Naive B cell (primary cell): ENCODE data around the gene XYLT1. TPM values are rescaled to one million over a fixed set of nuclear protein-coding genes. Genes with fewer than 3 reads are reported as not detected.
A peak's percentile ranks its signal among the peaks of the same experiment; 100 is the strongest.
"Not testable (repeated sequence)": the region's sequence is repeated elsewhere in the genome, so short reads cannot be mapped to it uniquely, and the experiment has no call there.

ENCODE experiments used
- ATAC-seq, 2 donors: fragments of 150-1000 bp; cut with Tn5 transposase; 2 replicates each; pipeline ENCODE4 v1.10.0; 2021; ENCODE audit warnings: low read depth in 2 of 2, mild to moderate bottlenecking in 2 of 2, moderate library complexity in 2 of 2
- DNase-seq: peaks from one replicate; pipeline ENCODE4 v3.0.0; 2022
- H3K27ac Mint-ChIP-seq, 6 donors: one replicate each; pipeline ENCODE4 v1.8.0; 2020 to 2022; ENCODE audit warnings: mild to moderate bottlenecking in 6 of 6, mixed read lengths in 6 of 6, moderate library complexity in 5 of 6, inconsistent platforms in 2 of 6
- H3K27me3 Mint-ChIP-seq, 3 donors: one replicate each; pipeline ENCODE4 v1.8.0; 2021 to 2022; ENCODE audit warnings: mixed read lengths in 3 of 3, mild to moderate bottlenecking in 1 of 3
- H3K36me3 Mint-ChIP-seq, 2 donors: one replicate each; pipeline ENCODE4 v1.8.0; 2020 to 2022; ENCODE audit warnings: mixed read lengths in 2 of 2, inconsistent platforms in 1 of 2, mild to moderate bottlenecking in 1 of 2
- H3K4me1 Mint-ChIP-seq, 3 donors: one replicate each; pipeline ENCODE4 v1.8.0; 2020 to 2022; ENCODE audit warnings: mixed read lengths in 3 of 3, inconsistent platforms in 1 of 3, mild to moderate bottlenecking in 1 of 3, moderate library complexity in 1 of 3
- H3K4me3 Mint-ChIP-seq, 8 donors: one replicate each; pipeline ENCODE4 v1.8.0; 2020 to 2022; ENCODE audit warnings: mild to moderate bottlenecking in 8 of 8, mixed read lengths in 8 of 8, moderate library complexity in 8 of 8, inconsistent platforms in 2 of 8
- H3K9me3 Mint-ChIP-seq, 7 donors: one replicate each; pipeline ENCODE4 v1.8.0; 2020 to 2022; ENCODE audit warnings: mixed read lengths in 7 of 7, mild to moderate bottlenecking in 5 of 7, inconsistent platforms in 2 of 7, moderate library complexity in 1 of 7
- polyA plus RNA-seq, 6 donors: library from polyadenylated mRNA; unstranded; fragments of 300-500 nt; fragmentation: Illumina TruSeq; gene quantifications; one replicate each; pipeline ENCODE4 v1.2.3, GENCODE V29; 2021; ENCODE audit warnings: low read depth in 6 of 6

The XYLT1 gene
- polyA plus RNA-seq, 6 donors from 2014 or later = 1.7 to 8.7 (median 3.9) TPM

GRCh38 chr16:17313793-17314547 is 156.8 kb downstream of the XYLT1 start:
- peak overlapping the region in 4 of 6 donors; percentile 19 to 85 (median 70) for H3K27ac Mint-ChIP-seq
- H3K4me3 Mint-ChIP-seq = peak overlapping the region in 1 of 8 donors; percentile 4
- H3K9me3 Mint-ChIP-seq = peaks cover 0 to 22% (median 8%) of the 10 kb centered on the region in 7 donors

GRCh38 chr16:17313085-17313611 is 157.6 kb downstream of the XYLT1 start:
- Mint-ChIP-seq H3K27ac (peak overlapping the region in 4 of 6 donors; percentile 48 to 89 (median 73)), H3K36me3 (peaks cover 0 to 27% of the 10 kb centered on the region in 2 donors), H3K9me3 (peaks cover 0 to 23% (median 8%) of the 10 kb centered on the region in 7 donors), H3K4me1 (peaks cover 45 to 74% (median 68%) of the 10 kb centered on the region in 3 donors), H3K27me3 (no peaks in the 10 kb centered on the region), H3K4me3 (peak overlapping the region in 2 of 8 donors; percentile 3 to 29)
- ATAC-seq = no peak
- DNase-seq = no peak

More at GRCh38 chr16:17313793-17314547, 156.8 kb downstream of the XYLT1 start:
- Mint-ChIP-seq H3K27me3 (no peaks in the 10 kb centered on the region), H3K4me1 (peaks cover 48 to 76% (median 69%) of the 10 kb centered on the region in 3 donors), H3K36me3 (peaks cover 0 to 23% of the 10 kb centered on the region in 2 donors)
- ATAC-seq (no peak), DNase-seq (no peak)

- Mint-ChIP-seq H3K36me3 (peaks cover 0 to 27% of the 10 kb centered on the region in 2 donors), H3K27ac (peak overlapping the region in 5 of 6 donors; percentile 47 to 95 (median 89)), H3K4me3 (peak overlapping the region in 4 of 8 donors; percentile 3 to 85 (median 68)), H3K4me1 (peaks cover 40 to 77% (median 66%) of the 10 kb centered on the region in 3 donors), H3K27me3 (no peaks in the 10 kb centered on the region), H3K9me3 (peaks cover 0 to 22% (median 8%) of the 10 kb centered on the region in 7 donors)
- ATAC-seq = peak in 1 of 2 donors; percentile 88
- no peak for DNase-seq
These were observed 158.6 kb downstream of the XYLT1 start for GRCh38 chr16:17312094-17312710.

GRCh38 chr16:17311333-17312093 is 159.2 kb downstream of the XYLT1 start:
- H3K9me3 Mint-ChIP-seq = peaks cover 0 to 22% (median 8%) of the 10 kb centered on the region in 7 donors
- ATAC-seq (peak in 1 of 2 donors; percentile 56), DNase-seq (no peak)
- peaks cover 35 to 77% (median 62%) of the 10 kb centered on the region in 3 donors for H3K4me1 Mint-ChIP-seq
- peaks cover 0 to 27% of the 10 kb centered on the region in 2 donors for H3K36me3 Mint-ChIP-seq
- H3K4me3 Mint-ChIP-seq = peak overlapping the region in 5 of 8 donors; percentile 3 to 85 (median 64)
- H3K27ac Mint-ChIP-seq = peak overlapping the region; percentile 47 to 95 (median 75)
- H3K27me3 Mint-ChIP-seq = no peaks in the 10 kb centered on the region

- Mint-ChIP-seq H3K27me3 (no peaks in the 10 kb centered on the region), H3K27ac (peak overlapping the region in 2 of 6 donors; percentile 24 to 82), H3K36me3 (peaks cover 0 to 27% of the 10 kb centered on the region in 2 donors), H3K4me1 (peaks cover 30 to 75% (median 61%) of the 10 kb centered on the region in 3 donors), H3K4me3 (no peak overlapping the region), H3K9me3 (peaks cover 0 to 21% (median 7%) of the 10 kb centered on the region in 7 donors)
- DNase-seq (no peak), ATAC-seq (no peak)
These were observed 161.2 kb downstream of the XYLT1 start for GRCh38 chr16:17309510-17309909.

- DNase-seq = no peak
- no peak for ATAC-seq
- H3K9me3 Mint-ChIP-seq = peaks cover 0 to 20% (median 7%) of the 10 kb centered on the region in 7 donors
- peak overlapping the region in 2 of 6 donors; percentile 42 to 77 for H3K27ac Mint-ChIP-seq
- peaks cover 37 to 75% (median 64%) of the 10 kb centered on the region in 3 donors for H3K4me1 Mint-ChIP-seq
- H3K27me3 Mint-ChIP-seq = no peaks in the 10 kb centered on the region
- no peak overlapping the region for H3K4me3 Mint-ChIP-seq
- H3K36me3 Mint-ChIP-seq = peaks cover 0 to 27% of the 10 kb centered on the region in 2 donors
These were observed 162.6 kb downstream of the XYLT1 start for GRCh38 chr16:17308186-17308585.

GRCh38 chr16:17307504-17307903 is 163.3 kb downstream of the XYLT1 start:
- peaks cover 44 to 78% (median 71%) of the 10 kb centered on the region in 3 donors for H3K4me1 Mint-ChIP-seq
- ATAC-seq = no peak
- H3K36me3 Mint-ChIP-seq = peaks cover 0 to 27% of the 10 kb centered on the region in 2 donors
- no peaks in the 10 kb centered on the region for H3K27me3 Mint-ChIP-seq
- DNase-seq = no peak
- H3K27ac Mint-ChIP-seq = peak overlapping the region in 2 of 6 donors; percentile 38 to 57
- peaks cover 0 to 20% (median 8%) of the 10 kb centered on the region in 7 donors for H3K9me3 Mint-ChIP-seq
- no peak overlapping the region for H3K4me3 Mint-ChIP-seq

GRCh38 chr16:17306745-17307144 is 164.0 kb downstream of the XYLT1 start:
- peak overlapping the region in 1 of 6 donors; percentile 10 for H3K27ac Mint-ChIP-seq
- ATAC-seq = no peak
- peaks cover 0 to 22% of the 10 kb centered on the region in 2 donors for H3K36me3 Mint-ChIP-seq
- peaks cover 0 to 16% (median 7%) of the 10 kb centered on the region in 7 donors for H3K9me3 Mint-ChIP-seq
- DNase-seq = no peak
- peaks cover 43 to 80% (median 72%) of the 10 kb centered on the region in 3 donors for H3K4me1 Mint-ChIP-seq
- H3K27me3 Mint-ChIP-seq = no peaks in the 10 kb centered on the region
- no peak overlapping the region for H3K4me3 Mint-ChIP-seq

- H3K36me3 Mint-ChIP-seq = peaks cover 0 to 17% of the 10 kb centered on the region in 2 donors
- H3K4me3 Mint-ChIP-seq = peak overlapping the region in 2 of 8 donors; percentile 31 to 67
- not testable (repeated sequence) for DNase-seq, ATAC-seq, H3K27me3 Mint-ChIP-seq
- peaks cover 42 to 83% (median 72%) of the 10 kb centered on the region in 3 donors for H3K4me1 Mint-ChIP-seq
- H3K9me3 Mint-ChIP-seq = peaks cover 0 to 11% (median 4%) of the 10 kb centered on the region in 7 donors
- peak overlapping the region in 4 of 6 donors; percentile 21 to 97 (median 65) for H3K27ac Mint-ChIP-seq
These were observed 164.5 kb downstream of the XYLT1 start for GRCh38 chr16:17306211-17306610.

GRCh38 chr16:17305694-17306093 is 165.1 kb downstream of the XYLT1 start:
- DNase-seq (peak; percentile 12), ATAC-seq (no peak)
- Mint-ChIP-seq H3K4me3 (peak overlapping the region in 3 of 8 donors; percentile 8 to 67 (median 31)), H3K27me3 (no peaks in the 10 kb centered on the region), H3K27ac (peak overlapping the region; percentile 15 to 97 (median 54)), H3K36me3 (peaks cover 0 to 12% of the 10 kb centered on the region in 2 donors), H3K4me1 (peaks cover 45 to 88% (median 76%) of the 10 kb centered on the region in 3 donors), H3K9me3 (peaks cover 0 to 6% (median 4%) of the 10 kb centered on the region in 7 donors)

GRCh38 chr16:17304491-17305119 is 166.2 kb downstream of the XYLT1 start:
- H3K4me3 Mint-ChIP-seq = no peak overlapping the region
- H3K9me3 Mint-ChIP-seq = peaks cover 0 to 2% (median 0%) of the 10 kb centered on the region in 7 donors
- ATAC-seq = no peak
- H3K4me1 Mint-ChIP-seq = peaks cover 45 to 93% (median 78%) of the 10 kb centered on the region in 3 donors
- peaks cover 0 to 4% of the 10 kb centered on the region in 2 donors for H3K36me3 Mint-ChIP-seq
- no peaks in the 10 kb centered on the region for H3K27me3 Mint-ChIP-seq
- H3K27ac Mint-ChIP-seq = peak overlapping the region in 4 of 6 donors; percentile 21 to 88 (median 87)
- no peak for DNase-seq

GRCh38 chr16:17304106-17304490 is 166.7 kb downstream of the XYLT1 start:
- Mint-ChIP-seq H3K36me3 (peaks cover 0 to 4% of the 10 kb centered on the region in 2 donors), H3K4me3 (peak overlapping the region in 1 of 8 donors; percentile 25), H3K4me1 (peaks cover 48 to 93% (median 78%) of the 10 kb centered on the region in 3 donors), H3K27ac (peak overlapping the region in 5 of 6 donors; percentile 1 to 89 (median 83)), H3K27me3 (no peaks in the 10 kb centered on the region), H3K9me3 (peaks cover 0 to 2% (median 0%) of the 10 kb centered on the region in 7 donors)
- DNase-seq (no peak), ATAC-seq (no peak)
